Measurements from ENCODE around the gene ADCY1.

ADCY1 gene

GRCh38 chr7:45625067-45625466 lies 50.9 kb downstream of the ADCY1 start:
- no peak for DNase-seq
- no peak overlapping the region for H3K27ac ChIP-seq (ENCODE audit: low read length)
- H3K4me2 ChIP-seq (ENCODE audit: low read depth, low read length), result no peak overlapping the region
- H3K27me3 ChIP-seq (replicated peaks; ENCODE audit: insufficient read depth, low read length), result no peaks in the 10 kb centered on the region
- no peak overlapping the region for H2AFZ ChIP-seq (ENCODE audit: low read length)
- no peaks in the 10 kb centered on the region for H3K9me3 ChIP-seq (replicated peaks; ENCODE audit: insufficient read depth, low read length)
- H3K36me3 ChIP-seq (replicated peaks; ENCODE audit: insufficient read depth, low read length), result no peaks in the 10 kb centered on the region
- no peaks in the 10 kb centered on the region for H3F3A ChIP-seq (ENCODE audit: insufficient read depth, low read length)
- no peak overlapping the region for H3K4me3 ChIP-seq (ENCODE audit: low read length)
- no peaks in the 10 kb centered on the region for H4K20me1 ChIP-seq (ENCODE audit: insufficient read depth, low read length)
- H3K9ac ChIP-seq (ENCODE audit: low read length), result no peak overlapping the region
- TF ChIP-seq EZH2phosphoT487 (IDR thresholded peaks at IDR 0.05; ENCODE audit: low read length) (no peak), EZH2 (optimal IDR thresholded peaks at IDR 0.05; ENCODE audit: low read depth, low read length) (no peak), CTCF (IDR thresholded peaks at IDR 0.05; ENCODE audit: low read length) (no peak)
- H3K79me2 ChIP-seq (ENCODE audit: low read length), result no peaks in the 10 kb centered on the region
- no peaks in the 10 kb centered on the region for H3K4me1 ChIP-seq (ENCODE audit: low read length)
- no peaks in the 10 kb centered on the region for H3K9me2 ChIP-seq (replicated peaks; ENCODE audit: insufficient read depth, low read length)

DNA sequence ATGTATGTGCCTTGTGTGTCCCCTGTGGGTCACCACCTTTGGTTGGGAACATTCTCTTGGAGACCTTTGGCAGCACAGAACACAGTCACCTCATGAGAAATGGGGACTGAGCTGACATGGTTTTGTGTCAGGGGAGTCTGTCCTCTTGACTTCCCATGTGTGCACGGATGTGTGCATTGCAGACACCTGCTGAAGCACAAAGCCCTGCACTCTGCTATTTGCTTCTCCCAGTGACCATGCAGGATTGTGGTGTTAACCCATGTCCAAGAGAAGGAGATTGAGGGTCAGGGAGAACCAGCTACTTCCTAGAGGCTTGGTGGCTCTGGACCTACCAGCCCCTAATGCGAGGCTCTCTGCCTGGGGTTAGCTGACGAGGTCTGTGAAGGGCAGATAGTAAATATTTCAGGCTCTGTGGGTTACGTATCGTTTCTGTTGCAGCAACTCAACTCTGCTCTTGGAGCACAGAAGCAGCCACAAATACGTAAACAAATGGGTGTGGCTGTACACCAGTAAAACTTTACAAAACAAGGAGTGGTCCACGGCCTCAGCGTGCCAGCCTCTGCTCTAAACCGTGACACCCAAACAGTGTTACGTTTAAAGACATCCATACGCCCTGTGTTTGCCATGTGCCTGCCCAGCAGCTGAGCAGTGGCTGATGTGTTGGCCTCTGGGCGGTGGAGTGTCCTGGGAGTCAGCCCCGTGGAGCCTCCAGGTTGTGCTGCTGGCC lies 51.7 kb downstream of the ADCY1 start:
- Histone ChIP-seq H3F3A (ENCODE audit: insufficient read depth, low read length) (no peaks in the 10 kb centered on the region), H3K4me1 (ENCODE audit: low read length) (no peaks in the 10 kb centered on the region), H3K9ac (ENCODE audit: low read length) (no peak overlapping the region), H3K9me3 (replicated peaks; ENCODE audit: insufficient read depth, low read length) (no peaks in the 10 kb centered on the region), H3K36me3 (replicated peaks; ENCODE audit: insufficient read depth, low read length) (no peaks in the 10 kb centered on the region), H3K79me2 (ENCODE audit: low read length) (no peaks in the 10 kb centered on the region), H3K4me2 (ENCODE audit: low read depth, low read length) (no peak overlapping the region), H3K27me3 (replicated peaks; ENCODE audit: insufficient read depth, low read length) (no peaks in the 10 kb centered on the region), H2AFZ (ENCODE audit: low read length) (no peak overlapping the region), H4K20me1 (ENCODE audit: insufficient read depth, low read length) (no peaks in the 10 kb centered on the region), H3K9me2 (replicated peaks; ENCODE audit: insufficient read depth, low read length) (no peaks in the 10 kb centered on the region), H3K4me3 (ENCODE audit: low read length) (no peak overlapping the region), H3K27ac (ENCODE audit: low read length) (no peak overlapping the region)
- no peak for TF ChIP-seq CTCF (IDR thresholded peaks at IDR 0.05; ENCODE audit: low read length)
- TF ChIP-seq EZH2phosphoT487 (IDR thresholded peaks at IDR 0.05; ENCODE audit: low read length), result no peak
- no peak for TF ChIP-seq EZH2 (optimal IDR thresholded peaks at IDR 0.05; ENCODE audit: low read depth, low read length)
- no peak for DNase-seq

GRCh38 chr7:45626441-45627430 lies 52.6 kb downstream of the ADCY1 start:
- H3K4me3 ChIP-seq (ENCODE audit: low read length), result no peak overlapping the region
- no peaks in the 10 kb centered on the region for H3K27me3 ChIP-seq (replicated peaks; ENCODE audit: insufficient read depth, low read length)
- no peaks in the 10 kb centered on the region for H3K9me2 ChIP-seq (replicated peaks; ENCODE audit: insufficient read depth, low read length)
- no peaks in the 10 kb centered on the region for H3K36me3 ChIP-seq (replicated peaks; ENCODE audit: insufficient read depth, low read length)
- no peak overlapping the region for H3K9ac ChIP-seq (ENCODE audit: low read length)
- DNase-seq, result no peak
- no peak overlapping the region for H3K4me2 ChIP-seq (ENCODE audit: low read depth, low read length)
- no peaks in the 10 kb centered on the region for H3K9me3 ChIP-seq (replicated peaks; ENCODE audit: insufficient read depth, low read length)
- no peak for TF ChIP-seq EZH2 (optimal IDR thresholded peaks at IDR 0.05; ENCODE audit: low read depth, low read length)
- no peak for TF ChIP-seq CTCF (IDR thresholded peaks at IDR 0.05; ENCODE audit: low read length)
- no peak for TF ChIP-seq EZH2phosphoT487 (IDR thresholded peaks at IDR 0.05; ENCODE audit: low read length)
- no peaks in the 10 kb centered on the region for H4K20me1 ChIP-seq (ENCODE audit: insufficient read depth, low read length)
- H3F3A ChIP-seq (ENCODE audit: insufficient read depth, low read length), result no peaks in the 10 kb centered on the region
- no peaks in the 10 kb centered on the region for H3K79me2 ChIP-seq (ENCODE audit: low read length)
- no peaks in the 10 kb centered on the region for H3K4me1 ChIP-seq (ENCODE audit: low read length)
- H2AFZ ChIP-seq (ENCODE audit: low read length), result no peak overlapping the region
- H3K27ac ChIP-seq (ENCODE audit: low read length), result no peak overlapping the region
